ENCODE results near the gene CHST12. TPM values are rescaled to one million over a fixed set of nuclear protein-coding genes. Genes with fewer than 3 reads are reported as not detected.

The CHST12 gene
- total and polyA plus RNA-seq, 2 of the 4 experiments (the other 2 are of a cell fraction), result 3.8 to 27.0 TPM

DNA sequence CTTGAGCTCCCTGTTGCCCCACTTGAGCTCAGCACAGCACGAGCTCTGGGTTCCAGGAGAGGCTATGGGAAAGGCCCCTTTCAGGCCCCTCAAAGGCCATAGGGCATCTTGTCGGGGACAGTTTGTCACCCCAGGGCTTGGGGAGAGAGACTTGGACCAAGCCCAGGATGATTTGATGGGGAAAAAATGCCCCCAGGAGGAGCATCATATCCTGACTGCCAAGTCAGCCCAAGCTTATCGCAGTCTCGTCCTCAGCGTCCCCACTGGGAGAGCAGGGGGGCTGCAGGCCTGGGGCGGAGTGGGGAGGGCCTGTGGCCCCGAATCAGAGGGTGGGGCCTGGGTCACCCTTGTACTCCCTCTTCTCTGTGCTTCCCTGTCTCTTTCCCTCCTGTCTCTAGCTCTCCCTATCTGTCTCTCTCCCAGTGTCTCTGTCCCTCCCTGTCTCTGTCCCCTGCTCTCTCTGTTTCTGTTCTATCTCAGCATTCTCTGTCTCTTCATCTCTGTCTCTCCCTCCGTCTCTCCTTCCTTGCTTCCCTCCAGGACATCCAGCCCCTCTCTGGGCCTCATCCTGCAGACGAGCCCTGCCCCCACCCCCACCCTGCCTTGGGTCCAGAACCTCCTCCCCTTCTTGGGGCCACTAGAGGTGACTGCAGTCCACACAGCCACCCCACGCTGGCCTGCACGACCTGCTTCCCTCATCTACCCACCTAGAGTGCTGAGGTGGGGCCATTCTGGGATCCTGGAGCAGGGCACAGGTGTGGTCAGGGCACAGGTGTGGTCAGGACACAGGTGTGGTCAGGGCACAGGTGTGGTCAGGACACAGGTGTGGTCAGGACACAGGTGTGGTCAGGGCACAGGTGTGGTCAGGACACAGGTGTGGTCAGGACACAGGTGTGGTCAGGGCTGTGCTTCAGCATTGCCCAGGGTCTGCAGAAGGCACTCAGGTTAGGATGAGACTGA is 90.1 kb downstream of the CHST12 start:
- Histone ChIP-seq H4K20me1 (ENCODE audit: insufficient read depth, low read length) (no peaks in the 10 kb centered on the region), H3K27me3 (ENCODE audit: control insufficient read depth, insufficient read depth, low read length) (peaks cover 7% of the 10 kb centered on the region; the same call in 1 of the 2 replicates), H3K56ac (ENCODE audit: extremely low read depth, insufficient read depth, low read length) (no peak overlapping the region), H2BK20ac (ENCODE audit: low read depth, low read length) (no peak overlapping the region), H3K9me3 (ENCODE audit: control insufficient read depth, insufficient read depth, low read length) (no peaks in the 10 kb centered on the region), H2BK5ac (ENCODE audit: low read depth, low read length, poor library complexity, severe bottlenecking) (no peak overlapping the region), H3K23ac (ENCODE audit: low read depth, low read length) (no peak overlapping the region), H2BK15ac (ENCODE audit: low read depth, low read length) (no peak overlapping the region; the same call in 2 of the 3 replicates), H3K9ac (ENCODE audit: low read depth, low read length) (no peak overlapping the region), H2BK120ac (ENCODE audit: low read depth, low read length) (no peak overlapping the region), H3K36me3 (ENCODE audit: control insufficient read depth, insufficient read depth, low read length) (no peaks in the 10 kb centered on the region), H2AFZ (replicated peaks; ENCODE audit: low read length, poor library complexity) (peak overlapping the region; percentile 70), H3K27ac (ENCODE audit: insufficient read depth, low read length) (no peak overlapping the region), H3K14ac (replicated peaks; ENCODE audit: low read depth, low read length) (no peak overlapping the region), H4K8ac (ENCODE audit: low read depth in 2 of 2, low read length in 2 of 2) (no peak overlapping the region; a peak in 1 of 4 replicates), H4K91ac (ENCODE audit: insufficient read depth, low read depth, low read length) (no peak overlapping the region; the same call in 1 of the 2 replicates), H2AK9ac (replicated peaks; ENCODE audit: low read depth, low read length, poor library complexity) (no peak overlapping the region), H3K4ac (ENCODE audit: low read depth, low read length) (no peak overlapping the region; the same call in 1 of the 2 replicates), H2AK5ac (ENCODE audit: low read depth, low read length) (peak overlapping the region; percentile 59; the same call in 1 of the 2 replicates), H3K4me1 (ENCODE audit: control insufficient read depth, insufficient read depth, low read length) (peaks cover 10% of the 10 kb centered on the region), H3K9me1 (ENCODE audit: insufficient read depth, low read length) (0 out of 2 replicates have a peak, but pooled peaks cover 4% of the 10 kb centered on the region), H3K18ac (ENCODE audit: low read depth, low read length) (peak overlapping the region; percentile 18; the same call in 1 of the 2 replicates), H3K79me1 (ENCODE audit: low read depth in 1 of 2, low read length in 2 of 2) (no peaks in the 10 kb centered on the region), H3K4me2 (ENCODE audit: low read depth, low read length) (no peak overlapping the region), H3K4me3 (ENCODE audit: insufficient read depth, low read depth, low read length) (no peak overlapping the region), H4K5ac (ENCODE audit: low read depth, low read length) (no peak overlapping the region)
- ATAC-seq (ENCODE audit: low read depth), result peak; percentile 44
- 0% methylated on average over 2 of the region's 11 CpGs; no CpG with 5 or more reads in 1 of the 2 experiments for WGBS, 2 experiments (ENCODE audit: extremely low coverage in 2 of 2, insufficient read length in 1 of 2)
- BruUV-seq (replicated peaks), result no TSS peak
- in situ Hi-C loops (cut with MboI; ENCODE audit: low sequenced_read_pairs), result no loop called here
- ChIA-PET CTCF (no interaction called here), POLR2A (ENCODE audit: unreplicated experiment) (no interaction called here)
- TF ChIP-seq NFE2L2 (IDR thresholded peaks at IDR 0.05; ENCODE audit: low read depth, low read length) (no peak), MAZ (IDR thresholded peaks at IDR 0.05; ENCODE audit: borderline replicate concordance, low read depth, low read length) (peak; percentile 32; the same call in 1 of the 2 replicates), MXI1 (IDR thresholded peaks at IDR 0.05; ENCODE audit: borderline replicate concordance, low read depth, low read length) (no peak)
- intact Hi-C loops (cut with micrococcal nuclease), result no loop called here
- dilution Hi-C loops (cut with HindIII; ENCODE audit: low sequenced_read_pairs, unreplicated experiment), result no loop called here
- DNase-seq, result peak; percentile 37

Measured in IMR-90 (cell line).